HG02759 (cell line): ENCODE results near the gene RFC5.
"Not testable (repeated sequence)": the region's sequence is repeated elsewhere in the genome, so short reads cannot be mapped to it uniquely, and the experiment has no call there.

Experiments used
- ATAC-seq: cut with Tn5 transposase; IDR thresholded peaks from one replicate; pipeline ENCODE4 v1.9.1; 2021; ENCODE audit warnings: mild to moderate bottlenecking, moderate library complexity; ENCODE audit not compliant: unreplicated experiment

Gene RFC5

DNA sequence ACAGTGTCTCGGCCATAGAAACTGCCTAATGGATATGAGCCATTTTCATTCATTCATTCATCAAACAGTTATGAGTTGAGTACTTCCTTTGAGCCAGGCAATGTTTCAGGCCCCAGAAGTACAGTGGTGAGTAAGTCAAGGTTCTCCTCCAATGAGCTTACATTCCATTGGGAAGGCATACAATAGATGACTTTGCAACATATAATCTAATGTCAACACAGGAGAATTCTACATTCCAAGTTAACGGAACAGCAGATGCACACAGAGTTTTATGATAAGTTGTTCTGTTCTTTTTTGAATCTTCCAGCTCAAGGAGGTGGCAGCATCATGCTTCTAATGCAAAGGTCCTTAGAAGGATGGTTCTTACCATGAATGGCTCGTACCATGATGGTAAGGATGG is 3.2 kb upstream of the RFC5 start:
- ATAC-seq: no peak

DNA sequence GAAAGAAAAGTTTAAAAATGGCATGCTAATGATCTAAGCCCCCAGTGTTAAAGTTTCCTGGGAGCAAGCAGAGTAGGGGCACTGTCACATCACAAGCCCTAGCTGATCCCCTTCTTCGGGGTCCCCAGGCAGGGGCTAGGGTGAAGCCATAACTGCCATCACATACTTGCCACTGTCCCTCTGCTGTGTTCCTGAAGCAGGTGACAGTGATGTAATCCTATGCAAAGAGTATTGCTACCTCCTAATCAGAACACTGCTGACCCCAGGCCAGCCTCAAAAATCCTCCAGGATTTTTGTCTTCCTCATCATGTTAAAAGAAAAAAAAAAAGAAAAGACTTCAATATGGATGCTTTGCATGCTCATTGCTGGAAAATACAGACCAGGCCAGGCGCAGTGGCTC is 1.2 kb upstream of the RFC5 start:
- no peak for ATAC-seq

DNA sequence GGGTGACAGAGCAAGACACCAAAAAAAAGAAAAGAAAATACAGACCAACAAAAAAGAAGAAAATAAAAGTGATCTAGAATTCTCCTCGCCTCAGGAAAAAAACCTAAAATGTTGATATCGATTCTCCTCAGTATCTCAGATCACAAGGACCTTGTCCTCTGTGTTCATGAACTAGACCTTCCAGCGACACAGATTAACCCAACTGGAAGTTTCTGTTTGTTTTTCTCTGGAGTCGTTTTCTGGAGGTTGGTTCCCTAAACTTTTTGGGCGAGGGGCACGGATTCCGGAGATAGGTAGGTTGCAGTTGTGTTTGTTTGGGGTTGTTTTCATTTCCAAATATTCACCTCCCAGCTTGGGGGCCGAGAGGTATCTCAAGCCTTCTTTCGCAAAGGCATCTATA is 559 bp upstream of the RFC5 start:
- ATAC-seq: no peak

DNA sequence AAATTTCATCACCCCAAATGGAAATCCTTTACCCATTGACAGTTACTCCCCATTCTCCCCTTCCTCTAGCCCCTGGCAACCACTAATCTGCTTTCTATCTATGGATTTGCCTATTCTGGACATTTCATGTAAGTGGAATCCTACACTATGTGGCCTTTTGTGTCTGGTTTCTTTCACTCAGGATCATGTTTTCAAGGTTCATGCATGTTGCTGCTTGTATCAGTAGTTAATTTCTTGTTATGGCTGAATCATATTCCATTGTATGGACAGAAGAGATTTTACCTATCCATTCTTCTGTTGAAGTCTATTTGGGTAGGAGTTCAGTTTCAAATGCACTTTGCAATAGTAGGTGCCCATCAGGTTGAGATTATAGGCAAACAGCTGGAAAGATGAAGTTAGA is 1.4 kb downstream of the RFC5 start:
- ATAC-seq: no peak

DNA sequence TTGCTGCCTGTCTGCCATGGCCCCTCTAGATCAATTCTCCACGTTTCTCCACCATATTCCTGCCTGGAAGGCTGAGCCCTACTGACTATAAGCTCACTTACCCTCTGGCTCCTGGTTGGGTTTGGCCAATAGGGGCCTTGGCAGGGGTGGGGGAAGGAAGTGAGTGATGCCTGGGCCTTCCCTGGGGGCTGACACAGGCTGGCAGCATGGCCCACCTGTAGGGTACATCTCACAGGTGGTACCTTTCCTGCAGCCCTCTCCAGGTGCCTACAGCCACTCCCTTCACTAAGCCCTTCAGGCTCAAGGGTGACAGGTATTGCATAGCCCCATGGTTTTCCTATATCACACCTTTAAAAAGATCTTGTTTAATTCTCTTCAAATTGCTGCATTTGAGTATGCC is 3.5 kb downstream of the RFC5 start:
- no peak for ATAC-seq

DNA sequence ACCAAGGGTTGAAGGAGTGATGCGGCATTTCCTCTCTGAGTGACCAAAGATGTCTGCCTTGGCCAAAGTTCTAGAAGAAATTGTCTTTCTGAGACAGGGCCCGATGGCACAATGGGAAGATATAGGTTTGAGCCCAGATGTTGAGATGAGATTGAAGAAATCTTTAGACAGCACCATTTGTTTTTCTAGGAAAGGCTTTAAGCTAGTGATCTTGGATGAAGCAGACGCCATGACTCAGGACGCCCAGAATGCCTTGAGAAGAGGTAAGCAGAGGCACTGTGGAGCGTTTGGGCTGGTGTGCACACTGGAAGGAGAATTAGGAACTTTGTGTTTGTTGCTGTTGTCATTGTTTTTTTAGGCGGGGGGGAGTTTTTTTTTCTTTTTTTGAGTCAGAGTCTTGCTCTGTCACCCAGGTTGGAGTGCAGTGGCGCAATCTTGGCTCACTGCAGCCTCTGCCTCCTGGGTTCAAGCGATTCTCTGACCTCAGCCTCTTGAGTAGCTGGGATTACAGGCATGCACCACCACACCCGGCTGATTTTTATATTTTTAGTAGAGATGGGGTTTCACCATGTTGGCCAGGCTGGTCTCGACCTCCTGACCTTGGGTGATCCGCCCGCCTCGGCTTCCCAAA is 5.7 kb downstream of the RFC5 start:
- not testable (repeated sequence) for ATAC-seq

DNA sequence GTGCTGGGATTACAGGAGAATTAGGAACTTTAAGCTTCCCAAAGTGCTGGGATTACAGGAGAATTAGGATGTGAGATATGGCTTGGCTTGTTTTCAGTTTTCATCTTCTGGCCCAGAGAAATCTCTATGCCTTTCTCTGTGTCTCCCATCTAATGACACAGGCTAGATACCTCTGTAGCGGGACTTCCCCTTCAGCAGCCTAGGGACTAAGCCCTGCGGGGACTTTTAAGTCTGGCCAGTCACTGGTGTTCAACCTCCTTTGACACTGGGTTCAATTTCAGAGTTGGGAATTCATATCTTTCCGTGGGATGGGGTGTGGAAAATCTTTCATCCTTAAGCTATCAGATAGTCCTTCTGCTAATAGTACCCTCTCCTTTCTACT is 6.2 kb downstream of the RFC5 start:
- ATAC-seq: no peak

DNA sequence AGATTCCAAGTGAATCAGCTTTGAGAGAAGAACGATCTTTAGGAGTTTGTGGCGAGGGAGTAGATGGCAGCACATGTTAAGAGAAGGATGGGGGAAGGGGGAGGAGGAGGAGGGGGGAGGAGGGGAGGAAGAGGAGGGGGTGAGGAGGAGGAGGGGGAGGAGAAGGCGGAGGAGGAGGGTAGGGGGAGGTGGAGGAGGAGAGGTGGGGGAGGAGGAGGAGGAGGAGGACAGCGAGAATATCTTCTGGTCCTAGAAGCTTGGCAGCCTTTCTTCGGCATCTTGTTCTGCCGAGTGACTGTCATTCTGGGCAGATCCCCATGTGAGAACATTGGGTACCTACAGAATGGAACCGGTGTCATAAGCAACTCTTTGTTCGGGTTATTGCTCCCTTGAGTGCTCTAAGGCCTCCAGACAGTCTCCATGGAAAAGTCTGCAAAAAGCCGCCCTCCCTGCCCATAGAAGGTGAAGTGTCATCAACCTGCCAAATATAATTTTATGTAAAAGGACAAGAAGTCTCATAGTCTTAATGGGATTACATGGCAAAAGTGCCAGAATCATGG is 6.9 kb downstream of the RFC5 start:
- no peak for ATAC-seq

DNA sequence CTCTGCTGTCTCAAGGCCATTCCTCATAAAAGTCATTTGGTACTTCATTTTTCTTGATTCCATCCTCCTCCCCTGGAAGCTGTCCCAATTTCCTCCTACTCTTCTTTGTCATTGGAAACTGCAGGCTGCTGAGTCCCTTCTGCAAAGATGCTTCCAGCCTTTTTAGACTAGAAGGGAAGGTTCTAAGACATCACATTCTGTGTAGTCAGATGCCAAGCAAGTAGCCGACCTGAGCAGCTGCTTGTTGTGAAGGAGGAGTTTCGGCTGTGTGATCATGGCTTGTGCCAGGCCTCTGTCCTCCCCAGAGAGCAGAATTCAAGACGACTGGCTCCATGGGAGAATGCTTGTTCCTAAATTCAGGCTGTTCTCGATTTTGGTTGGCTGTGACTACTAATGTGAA is 8.7 kb downstream of the RFC5 start:
- no peak for ATAC-seq

DNA sequence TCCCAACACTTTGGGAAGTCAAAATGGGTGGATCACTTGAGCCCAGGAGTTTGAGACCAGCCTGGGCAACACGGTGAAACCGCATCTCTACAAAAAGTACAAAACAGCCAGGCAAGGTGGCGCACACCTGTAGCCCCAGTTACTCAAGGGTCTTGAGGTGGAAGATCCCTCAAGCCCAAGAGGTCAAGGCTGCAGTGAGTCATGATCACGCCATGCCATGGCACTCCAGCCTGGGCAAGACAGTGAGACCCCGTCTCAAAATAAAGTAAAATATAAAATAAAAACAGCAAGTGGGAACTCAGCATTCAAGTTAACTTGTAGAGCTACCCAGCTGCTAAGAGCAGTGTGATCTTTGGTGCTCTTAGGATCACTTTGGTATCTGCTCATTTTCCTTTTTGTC is 12.7 kb downstream of the RFC5 start:
- ATAC-seq: no peak

DNA sequence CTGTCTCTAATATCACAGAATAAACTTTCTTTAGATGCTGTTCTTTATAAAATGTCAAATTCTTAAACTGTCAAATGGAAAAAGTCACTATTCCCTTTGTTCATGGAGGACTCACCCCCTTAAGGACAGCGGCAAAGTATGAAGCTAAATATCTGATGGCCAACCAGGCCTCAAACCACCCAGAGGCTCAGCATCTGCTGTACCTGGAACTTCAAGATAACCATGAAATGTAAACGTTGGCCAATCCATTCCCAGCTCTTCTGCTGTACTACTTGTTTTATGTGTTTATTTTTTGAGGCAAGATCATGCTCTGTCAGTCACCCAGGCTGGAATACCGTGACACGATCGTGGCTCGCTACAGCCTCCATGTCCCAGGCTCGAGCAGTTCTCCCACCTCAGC is 15.7 kb downstream of the RFC5 start:
- no peak for ATAC-seq

DNA sequence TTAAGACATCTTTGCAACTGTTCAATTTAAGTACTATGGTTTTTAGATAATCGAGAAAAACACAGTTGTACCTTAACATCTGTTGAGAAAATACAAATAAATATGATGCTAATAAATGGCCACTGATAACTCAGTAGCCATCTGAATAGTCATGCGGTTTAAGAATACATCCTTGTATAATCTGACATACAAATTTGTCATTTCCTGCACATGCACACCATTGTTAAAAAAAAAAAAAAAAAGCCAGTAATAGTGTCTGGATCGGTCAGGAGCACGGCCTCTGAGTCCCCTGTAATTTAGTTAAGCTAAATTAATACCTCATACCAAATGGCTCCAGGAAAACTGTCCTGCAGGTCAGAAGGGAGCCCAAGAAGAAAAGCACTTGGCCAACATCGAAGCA is 16.8 kb downstream of the RFC5 start:
- no peak for ATAC-seq

DNA sequence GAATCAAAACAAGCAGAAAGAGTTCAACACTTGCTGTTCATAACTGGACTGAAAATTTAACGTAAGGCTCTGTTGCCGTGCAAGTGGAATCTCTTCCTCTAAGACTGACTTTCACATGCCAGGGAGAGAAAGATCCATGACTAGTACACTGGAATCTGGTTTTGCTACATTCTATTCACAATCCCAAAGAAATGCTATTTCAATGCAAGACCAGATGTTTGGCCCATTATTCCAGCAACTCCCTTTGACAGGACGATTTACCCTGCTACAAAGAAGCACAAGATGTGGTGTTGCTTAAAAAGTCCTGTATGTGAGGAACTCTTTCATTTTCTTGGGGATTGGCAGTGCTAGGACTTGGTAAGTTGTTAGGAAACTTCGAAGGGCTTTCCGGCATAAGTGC is 17.4 kb downstream of the RFC5 start:
- no peak for ATAC-seq

DNA sequence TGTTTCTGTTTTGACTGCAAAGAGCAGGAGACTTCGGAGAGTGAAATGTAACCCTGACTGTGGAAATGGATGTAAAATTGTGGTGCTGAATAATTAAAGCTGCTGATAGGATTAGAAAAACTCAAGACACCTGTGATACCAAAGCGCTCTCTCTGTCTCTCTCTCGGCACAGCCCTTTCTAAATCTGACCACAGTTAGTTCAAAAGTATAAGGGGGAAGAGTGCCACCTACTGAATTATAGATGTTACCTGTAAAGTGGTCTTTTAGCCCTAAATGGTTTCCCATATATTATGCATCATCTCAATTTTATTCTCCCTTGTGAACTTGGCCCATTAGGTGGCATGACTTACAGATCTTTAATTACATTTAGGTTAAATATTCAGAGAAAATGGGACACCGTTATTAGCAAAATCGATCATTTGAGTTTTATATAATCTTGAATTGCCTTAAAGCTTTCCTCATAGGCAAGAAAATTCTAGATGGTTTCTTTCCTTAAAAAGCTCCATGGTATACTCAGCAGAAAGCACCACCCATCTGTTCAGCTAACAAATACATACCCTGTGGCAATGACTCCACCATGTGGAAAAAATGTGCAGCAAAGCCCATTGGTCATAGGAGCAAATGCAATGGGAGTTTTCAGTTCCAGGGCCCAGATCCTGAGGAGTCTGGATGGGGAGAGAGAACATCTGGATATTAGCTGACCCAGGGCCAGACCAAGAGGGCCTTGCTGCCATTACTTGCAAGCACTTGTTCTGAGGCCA is 18.1 kb downstream of the RFC5 start:
- ATAC-seq: no peak

DNA sequence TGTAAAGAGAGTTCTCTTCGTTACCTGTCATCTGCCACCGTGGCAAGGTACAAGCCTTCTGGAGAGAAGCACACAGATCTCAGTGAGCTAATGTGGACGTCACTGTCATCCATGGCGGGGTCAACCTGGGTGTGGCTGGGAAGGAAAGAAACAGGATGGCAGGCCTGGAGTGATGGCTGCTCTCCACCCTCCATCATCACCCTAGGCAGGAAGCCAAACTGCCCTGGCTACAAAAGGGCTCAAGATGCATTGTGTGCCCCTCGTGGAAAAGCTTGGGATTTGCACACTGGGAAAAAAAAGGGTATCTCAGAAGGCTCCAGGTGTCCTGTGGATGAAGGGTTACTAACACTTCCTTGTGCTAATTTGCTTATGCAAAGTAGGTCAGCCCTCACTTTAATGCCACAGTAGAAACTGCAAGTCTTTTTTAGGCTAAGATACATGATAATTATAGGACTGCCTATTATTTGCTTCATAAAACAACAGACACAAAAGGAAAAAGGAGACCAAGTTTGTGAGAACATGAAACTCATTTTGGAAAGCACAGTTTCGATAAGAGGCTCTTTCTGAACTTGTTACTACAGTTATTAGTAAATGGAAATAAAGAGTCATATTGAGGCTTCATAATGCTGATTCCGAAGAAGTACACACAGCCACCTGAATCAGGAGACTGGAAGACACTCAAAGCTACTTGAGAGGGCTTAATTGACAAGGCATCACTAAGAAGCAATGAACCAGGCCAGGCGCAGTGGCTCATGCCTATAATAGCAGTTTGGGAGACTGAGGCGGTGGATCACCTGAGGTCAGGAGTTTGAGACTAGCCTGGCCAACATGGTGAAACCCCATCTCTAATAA is 18.9 kb downstream of the RFC5 start:
- peak; percentile 82 for ATAC-seq

DNA sequence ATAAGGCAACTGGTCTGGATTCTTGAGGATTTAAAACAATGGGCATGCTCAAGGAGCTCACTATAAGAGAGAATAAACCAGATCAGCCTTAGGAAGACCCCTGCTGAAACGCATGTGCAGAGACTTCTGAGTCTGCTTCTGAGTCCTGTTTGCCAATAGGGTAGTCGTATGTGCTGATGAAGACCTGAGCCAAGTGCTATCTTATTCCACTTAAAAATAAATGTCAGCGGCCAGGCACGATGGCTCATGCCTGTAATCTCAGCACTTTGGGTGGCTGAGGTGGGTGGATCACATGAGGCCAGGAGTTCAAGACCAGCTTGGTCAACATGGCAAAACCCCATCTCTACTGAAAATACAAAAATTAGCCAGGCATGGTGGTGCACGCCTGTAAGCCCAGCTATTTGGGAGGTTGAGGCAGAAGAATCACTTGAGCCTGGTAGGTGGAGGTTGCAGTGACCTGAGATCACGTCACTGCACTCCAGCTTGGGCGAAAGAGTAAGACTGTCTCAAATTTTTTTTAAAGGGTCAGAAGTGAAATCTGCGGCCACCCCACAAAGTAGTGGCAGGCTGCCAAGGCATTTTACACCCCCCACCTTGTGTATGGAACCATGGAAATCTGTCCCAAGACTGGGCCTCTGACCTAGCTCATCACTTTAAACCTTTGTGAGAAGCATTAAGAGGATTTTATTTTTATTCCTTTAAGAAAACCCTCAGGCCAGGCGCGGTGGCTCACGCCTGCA is 20.3 kb downstream of the RFC5 start:
- ATAC-seq: no peak

DNA sequence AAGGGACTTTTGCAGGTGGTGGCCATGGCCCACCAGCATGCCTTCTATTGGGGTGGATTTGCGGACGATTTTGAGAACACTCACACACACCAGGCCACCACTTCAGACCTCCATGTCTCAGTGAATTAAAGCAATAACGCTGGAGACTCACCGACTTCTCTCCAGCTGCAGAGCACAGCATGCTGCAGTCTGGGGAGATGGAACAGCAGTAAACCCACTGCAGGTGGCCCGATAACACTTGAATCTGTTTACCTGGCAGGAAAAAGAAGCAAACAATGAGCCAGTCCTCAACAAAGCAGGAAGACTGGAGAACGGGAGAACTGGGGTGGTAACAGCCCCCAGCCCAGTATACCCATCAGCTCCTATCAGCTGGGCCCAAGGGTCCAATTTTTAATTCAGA is 21.6 kb downstream of the RFC5 start:
- ATAC-seq: no peak

DNA sequence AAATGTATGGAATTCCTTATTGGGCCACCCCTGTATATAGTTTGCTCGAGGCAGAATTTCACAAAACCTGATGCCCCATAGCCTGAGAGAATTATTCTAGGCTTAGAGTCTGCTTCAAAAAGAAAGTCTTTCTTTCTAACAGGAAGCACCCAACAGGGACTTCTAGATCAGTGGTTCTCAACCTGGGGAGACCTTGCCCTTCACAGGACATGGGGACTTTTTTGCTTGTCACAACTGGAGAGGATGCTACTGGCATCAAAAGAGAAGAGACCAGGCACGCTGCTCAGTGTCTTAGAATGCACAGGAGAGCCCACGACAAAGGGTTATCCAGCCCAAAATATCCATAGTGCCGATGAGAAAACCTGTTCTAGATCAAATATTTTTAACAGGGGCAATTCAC is 25.6 kb downstream of the RFC5 start:
- no peak for ATAC-seq

DNA sequence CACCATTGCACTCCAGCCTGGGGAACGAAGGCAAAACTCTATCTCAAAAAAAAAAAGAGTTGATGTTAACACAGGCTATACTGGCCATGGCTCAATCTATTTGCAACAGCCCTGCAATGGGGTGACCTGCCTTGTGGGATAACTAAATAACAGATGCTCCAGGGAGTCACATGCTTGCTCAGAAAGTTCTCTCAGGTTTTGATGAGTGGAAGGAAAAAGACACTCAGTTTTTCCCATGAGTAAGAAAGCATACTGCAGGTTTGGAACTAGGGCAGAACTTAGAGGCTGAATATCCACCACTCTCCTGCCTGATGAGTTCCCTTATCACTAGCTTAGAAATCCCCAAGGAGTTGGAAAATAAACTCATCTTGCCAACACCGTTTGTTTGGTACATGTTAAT is 27.6 kb downstream of the RFC5 start:
- ATAC-seq: no peak

DNA sequence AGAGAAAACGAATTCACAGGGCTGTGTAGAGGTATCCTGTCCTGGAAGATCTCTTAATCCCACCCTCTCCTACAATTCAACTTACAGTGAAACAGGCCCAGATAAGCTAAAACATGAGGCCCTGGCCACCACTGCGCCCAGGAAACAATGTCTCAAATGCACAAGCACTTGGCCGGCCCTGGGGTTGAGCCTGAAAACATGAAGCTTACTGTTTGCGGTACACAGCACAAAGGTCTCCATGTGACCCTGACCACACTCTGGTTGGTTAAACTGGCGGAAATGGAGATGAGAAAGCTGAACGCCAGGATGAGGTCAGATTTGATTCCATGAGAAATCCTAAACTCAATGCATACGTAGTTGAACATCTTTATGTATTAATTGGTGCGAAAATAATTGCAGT is 28.1 kb downstream of the RFC5 start:
- no peak for ATAC-seq

DNA sequence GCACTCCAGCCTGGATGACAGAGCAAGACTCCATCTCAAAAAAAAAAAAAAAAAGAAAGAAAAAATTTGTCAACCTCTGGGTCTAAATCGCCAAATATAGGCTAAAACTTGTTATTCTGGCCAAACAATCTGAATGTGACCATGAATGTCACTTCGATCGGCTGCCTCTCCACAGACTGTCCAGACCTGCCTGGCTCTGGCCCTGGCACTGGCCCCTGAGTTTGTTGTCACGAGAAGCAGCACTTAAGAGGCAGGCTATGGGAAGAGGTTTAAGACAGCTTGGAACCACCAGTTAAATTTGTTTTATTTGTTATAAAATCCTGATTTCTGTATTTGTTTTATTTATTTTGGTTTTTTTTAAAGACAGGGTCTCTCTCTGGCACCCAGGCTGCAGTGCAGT is 29.9 kb downstream of the RFC5 start:
- no peak for ATAC-seq
